ENCODE measurements around the gene KRABD2.

KRABD2 gene

GRCh38 chr17:8418471-8418870 is 42.0 kb upstream of the KRABD2 start:
- Histone ChIP-seq H2AFZ (no peak overlapping the region), H3K27me3 (ENCODE audit: control insufficient read depth, insufficient read depth, low read length) (no peaks in the 10 kb centered on the region), H3K4me3 (ENCODE audit: low read depth, low read length) (no peak overlapping the region), H3K4me2 (ENCODE audit: low read length) (no peak overlapping the region), H3K27ac (no peak overlapping the region), H3K36me3 (ENCODE audit: control insufficient read depth, insufficient read depth, low read length) (no peaks in the 10 kb centered on the region), H3K4me1 (no peaks in the 10 kb centered on the region), H3K9me3 (ENCODE audit: control insufficient read depth, low read length) (no peaks in the 10 kb centered on the region), H3K79me2 (no peaks in the 10 kb centered on the region), H3K9ac (no peak overlapping the region)
- TF ChIP-seq CTCF (IDR thresholded peaks at IDR 0.05), result no peak

GRCh38 chr17:8417806-8418205 is 41.3 kb upstream of the KRABD2 start:
- Histone ChIP-seq H3K27ac (no peak overlapping the region), H3K36me3 (ENCODE audit: control insufficient read depth, insufficient read depth, low read length) (no peaks in the 10 kb centered on the region), H3K27me3 (ENCODE audit: control insufficient read depth, insufficient read depth, low read length) (no peaks in the 10 kb centered on the region), H3K4me3 (ENCODE audit: low read depth, low read length) (no peak overlapping the region), H3K79me2 (no peaks in the 10 kb centered on the region), H3K4me1 (no peaks in the 10 kb centered on the region), H3K9me3 (ENCODE audit: control insufficient read depth, low read length) (no peaks in the 10 kb centered on the region), H2AFZ (no peak overlapping the region), H3K4me2 (ENCODE audit: low read length) (no peak overlapping the region), H3K9ac (no peak overlapping the region)
- no peak for TF ChIP-seq CTCF (IDR thresholded peaks at IDR 0.05)

GRCh38 chr17:8413938-8414337 is 37.4 kb upstream of the KRABD2 start:
- Histone ChIP-seq H3K27ac (no peak overlapping the region), H3K9ac (no peak overlapping the region), H3K9me3 (ENCODE audit: control insufficient read depth, low read length) (no peaks in the 10 kb centered on the region), H3K4me3 (ENCODE audit: low read depth, low read length) (no peak overlapping the region), H3K36me3 (ENCODE audit: control insufficient read depth, insufficient read depth, low read length) (no peaks in the 10 kb centered on the region), H3K79me2 (no peaks in the 10 kb centered on the region), H3K4me1 (no peaks in the 10 kb centered on the region), H2AFZ (no peak overlapping the region), H3K27me3 (ENCODE audit: control insufficient read depth, insufficient read depth, low read length) (no peaks in the 10 kb centered on the region), H3K4me2 (ENCODE audit: low read length) (no peak overlapping the region)
- TF ChIP-seq CTCF (IDR thresholded peaks at IDR 0.05), result no peak

GRCh38 chr17:8413328-8413727 is 36.8 kb upstream of the KRABD2 start:
- no peak overlapping the region for H3K27ac ChIP-seq
- H3K79me2 ChIP-seq, result no peaks in the 10 kb centered on the region
- H2AFZ ChIP-seq, result no peak overlapping the region
- no peaks in the 10 kb centered on the region for H3K27me3 ChIP-seq (ENCODE audit: control insufficient read depth, insufficient read depth, low read length)
- no peaks in the 10 kb centered on the region for H3K36me3 ChIP-seq (ENCODE audit: control insufficient read depth, insufficient read depth, low read length)
- no peak overlapping the region for H3K4me2 ChIP-seq (ENCODE audit: low read length)
- no peak overlapping the region for H3K4me3 ChIP-seq (ENCODE audit: low read depth, low read length)
- H3K9ac ChIP-seq, result no peak overlapping the region
- H3K9me3 ChIP-seq (ENCODE audit: control insufficient read depth, low read length), result no peaks in the 10 kb centered on the region
- H3K4me1 ChIP-seq, result no peaks in the 10 kb centered on the region
- TF ChIP-seq CTCF (IDR thresholded peaks at IDR 0.05), result no peak

- Histone ChIP-seq H3K36me3 (ENCODE audit: control insufficient read depth, insufficient read depth, low read length) (no peaks in the 10 kb centered on the region), H3K79me2 (no peaks in the 10 kb centered on the region), H3K27ac (no peak overlapping the region), H3K9ac (no peak overlapping the region), H3K9me3 (ENCODE audit: control insufficient read depth, low read length) (no peaks in the 10 kb centered on the region), H3K27me3 (ENCODE audit: control insufficient read depth, insufficient read depth, low read length) (no peaks in the 10 kb centered on the region), H3K4me3 (ENCODE audit: low read depth, low read length) (no peak overlapping the region), H3K4me1 (no peaks in the 10 kb centered on the region), H3K4me2 (ENCODE audit: low read length) (no peak overlapping the region), H2AFZ (no peak overlapping the region)
- TF ChIP-seq CTCF (IDR thresholded peaks at IDR 0.05), result no peak
These were observed 35.6 kb upstream of the KRABD2 start for GRCh38 chr17:8412089-8412488.

Data from parathyroid adenoma (tissue), 2 donors.